ENCODE data around the gene TRIB2.

TRIB2 gene

DNA sequence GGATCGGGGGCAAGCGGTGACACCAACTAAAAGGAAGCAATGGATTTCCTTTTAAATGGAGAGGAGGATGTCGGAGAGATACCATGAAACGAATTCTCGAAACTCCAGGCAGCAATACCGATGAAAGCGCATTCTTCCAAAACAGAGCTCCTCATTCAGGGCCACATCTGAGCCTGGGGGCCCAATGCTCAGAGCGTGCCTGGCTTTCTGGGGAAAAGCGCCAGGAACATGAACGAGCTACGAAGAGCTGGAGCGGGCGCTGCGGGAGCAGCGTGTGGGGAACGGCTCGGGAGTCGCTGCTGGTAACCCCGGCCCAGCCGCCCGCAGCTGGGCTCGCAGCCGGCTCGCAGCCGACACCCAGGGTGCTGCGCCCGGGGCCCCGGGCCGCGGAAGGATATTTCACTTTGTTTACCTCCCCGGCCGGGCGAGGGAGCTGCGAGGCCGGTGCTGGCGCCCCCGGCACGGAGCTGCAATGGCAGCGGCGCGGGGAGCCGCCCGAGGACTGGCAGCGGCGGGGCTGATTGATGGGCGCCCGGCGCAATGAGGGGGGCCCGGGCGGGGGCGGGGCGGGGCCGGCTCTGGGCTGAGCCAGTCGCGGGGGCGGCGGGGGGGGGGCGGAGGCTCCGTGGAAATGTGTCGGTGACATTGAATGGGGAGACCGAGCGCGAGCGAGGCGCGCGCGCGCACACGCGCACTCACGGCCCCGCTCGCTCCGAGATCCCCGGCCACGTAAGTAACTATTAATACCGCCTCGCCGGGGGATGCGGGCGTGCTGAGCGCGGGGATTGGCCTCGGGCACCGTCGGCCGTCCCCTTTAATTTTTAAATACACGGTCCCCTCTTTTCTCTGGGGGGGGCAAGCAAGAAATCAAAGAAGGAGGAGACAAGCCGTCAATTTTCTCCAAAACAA is at the start of gene TRIB2:
TRIB2 (plus strand) TSS at position 655 of the 909 bp plus-strand sequence. CDS start 1,372 bp downstream, outside the sequence.
- peak within 1 kb of the TSS; percentile 86 for H3K4me3 ChIP-seq (ENCODE audit: low read depth, low read length)
- CTCF ChIA-PET, result interaction anchor here (0.6 to 7.2 kb wide), 65 partner anchors 9 to 935 kb away, joined by 3 to 60 read pairs (median 4); no protein-coding TSS in a partner anchor
- TF ChIP-seq, protein P1, sequence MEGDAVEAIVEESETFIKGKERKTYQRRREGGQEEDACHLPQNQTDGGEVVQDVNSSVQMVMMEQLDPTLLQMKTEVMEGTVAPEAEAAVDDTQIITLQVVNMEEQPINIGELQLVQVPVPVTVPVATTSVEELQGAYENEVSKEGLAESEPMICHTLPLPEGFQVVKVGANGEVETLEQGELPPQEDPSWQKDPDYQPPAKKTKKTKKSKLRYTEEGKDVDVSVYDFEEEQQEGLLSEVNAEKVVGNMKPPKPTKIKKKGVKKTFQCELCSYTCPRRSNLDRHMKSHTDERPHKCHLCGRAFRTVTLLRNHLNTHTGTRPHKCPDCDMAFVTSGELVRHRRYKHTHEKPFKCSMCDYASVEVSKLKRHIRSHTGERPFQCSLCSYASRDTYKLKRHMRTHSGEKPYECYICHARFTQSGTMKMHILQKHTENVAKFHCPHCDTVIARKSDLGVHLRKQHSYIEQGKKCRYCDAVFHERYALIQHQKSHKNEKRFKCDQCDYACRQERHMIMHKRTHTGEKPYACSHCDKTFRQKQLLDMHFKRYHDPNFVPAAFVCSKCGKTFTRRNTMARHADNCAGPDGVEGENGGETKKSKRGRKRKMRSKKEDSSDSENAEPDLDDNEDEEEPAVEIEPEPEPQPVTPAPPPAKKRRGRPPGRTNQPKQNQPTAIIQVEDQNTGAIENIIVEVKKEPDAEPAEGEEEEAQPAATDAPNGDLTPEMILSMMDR (IDR thresholded peaks at IDR 0.05; ENCODE audit: insufficient read depth, low read length, missing control alignments), result peak; percentile 10
- POLR2A ChIA-PET, result interaction anchor here (0.6 to 3.0 kb wide), 10 partner anchors 14 to 887 kb away, joined by 3 to 14 read pairs (median 4); no protein-coding TSS in a partner anchor
- no peak for DNase-seq (ENCODE audit: low read depth, low spot score)

DNA sequence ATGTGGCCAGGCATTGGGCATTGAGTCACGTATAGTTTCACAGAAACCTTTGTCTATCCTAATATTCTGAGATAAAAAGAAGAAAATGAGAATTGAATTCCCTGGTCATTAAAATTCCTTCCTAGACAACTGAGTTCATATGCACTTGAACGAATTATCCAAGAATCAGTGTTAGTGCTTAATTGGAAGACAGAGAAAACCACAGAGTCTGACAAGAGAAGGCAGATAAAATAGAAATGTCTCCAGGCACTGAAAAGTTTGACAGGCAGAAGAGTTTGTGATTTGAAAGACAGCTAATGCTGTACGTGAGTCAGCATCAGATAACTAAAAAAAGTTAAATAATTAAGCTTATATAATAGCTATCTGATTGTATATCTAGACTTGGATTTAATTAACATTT is 47.7 kb upstream of the TRIB2 start:
- no peak overlapping the region for H3K4me3 ChIP-seq (ENCODE audit: low read depth, low read length)
- CTCF ChIA-PET, result no interaction called here
- no peak for DNase-seq (ENCODE audit: low read depth, low spot score)
- TF ChIP-seq, protein P1 (IDR thresholded peaks at IDR 0.05; ENCODE audit: insufficient read depth, low read length, missing control alignments), result no peak
- POLR2A ChIA-PET, result no interaction called here

DNA sequence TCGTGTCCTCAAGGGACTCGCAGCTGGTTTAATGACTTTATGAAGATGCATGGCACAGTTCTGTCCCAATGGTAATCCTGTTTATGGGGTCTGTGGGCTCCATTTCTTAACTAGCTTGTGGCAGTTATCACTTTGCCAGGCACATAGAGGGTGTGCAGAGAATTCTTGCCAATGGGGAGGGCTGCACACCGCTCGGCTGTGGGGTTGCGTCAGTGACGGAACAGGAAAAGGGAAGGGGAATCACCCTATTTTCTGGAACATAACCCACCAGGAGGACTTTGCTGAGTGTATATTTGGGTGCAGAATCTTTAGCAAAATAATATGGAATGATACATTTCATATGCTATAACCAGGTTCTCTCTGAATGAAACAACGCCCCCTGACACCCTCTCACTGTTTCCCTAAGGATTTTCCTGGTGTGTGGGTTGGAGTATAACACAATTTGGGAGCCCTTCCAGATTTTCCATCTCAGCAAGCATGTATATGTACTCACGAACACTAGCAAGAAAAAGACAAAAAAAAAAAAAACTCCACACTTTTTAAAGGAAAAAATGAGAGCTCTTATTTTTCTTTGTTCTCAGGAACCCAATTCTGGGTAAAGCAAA is 43.9 kb upstream of the TRIB2 start:
- CTCF ChIA-PET, result interaction anchor here (1.1 kb wide), 1 partner anchor 10 kb away, joined by 3 read pairs; no protein-coding TSS in a partner anchor
- no peak overlapping the region for H3K4me3 ChIP-seq (ENCODE audit: low read depth, low read length)
- POLR2A ChIA-PET, result interaction anchor here (0.6 kb wide), 1 partner anchor 16 kb away, joined by 3 read pairs; no protein-coding TSS in a partner anchor
- TF ChIP-seq, protein P1 (IDR thresholded peaks at IDR 0.05; ENCODE audit: insufficient read depth, low read length, missing control alignments), result no peak
- no peak for DNase-seq (ENCODE audit: low read depth, low spot score)

DNA sequence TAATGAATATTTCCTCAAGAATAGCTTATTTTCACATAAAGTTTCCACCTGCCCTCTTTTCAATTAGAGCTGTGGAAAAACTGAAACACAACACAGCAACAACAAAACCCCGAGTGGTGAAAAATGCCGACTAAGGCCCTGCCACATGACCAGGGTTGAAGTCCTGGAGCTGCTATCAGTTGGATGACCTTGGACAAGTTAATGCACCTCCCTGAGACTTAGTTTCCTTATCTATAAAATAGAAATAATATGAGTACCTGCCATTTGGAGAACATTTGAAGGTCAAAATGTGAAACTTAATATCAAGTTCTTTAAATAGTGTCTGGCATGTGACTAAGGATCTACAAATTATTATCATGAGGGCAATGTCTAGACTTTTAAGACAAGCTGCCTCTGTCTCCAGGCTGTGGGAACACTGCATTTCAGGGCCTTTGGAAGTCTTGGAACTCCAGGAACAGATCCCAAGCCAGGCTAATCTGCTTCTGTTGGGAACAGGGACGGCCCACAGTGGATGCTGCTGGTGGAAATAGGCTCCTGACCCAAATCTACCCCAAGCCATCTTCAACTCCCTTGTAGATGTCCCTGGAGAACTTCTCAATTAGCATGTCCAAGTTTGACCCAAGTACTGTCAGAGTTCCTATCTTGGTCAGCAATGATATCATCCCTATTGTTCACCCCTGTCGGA is 42.0 kb upstream of the TRIB2 start:
- ChIA-PET POLR2A (no interaction called here), CTCF (interaction anchor here (1.8 kb wide), 1 partner anchor 12 kb away, joined by 4 read pairs; no protein-coding TSS in a partner anchor)
- H3K4me3 ChIP-seq (ENCODE audit: low read depth, low read length), result no peak overlapping the region
- TF ChIP-seq, protein P1 (IDR thresholded peaks at IDR 0.05; ENCODE audit: insufficient read depth, low read length, missing control alignments), result no peak
- no peak for DNase-seq (ENCODE audit: low read depth, low spot score)

DNA sequence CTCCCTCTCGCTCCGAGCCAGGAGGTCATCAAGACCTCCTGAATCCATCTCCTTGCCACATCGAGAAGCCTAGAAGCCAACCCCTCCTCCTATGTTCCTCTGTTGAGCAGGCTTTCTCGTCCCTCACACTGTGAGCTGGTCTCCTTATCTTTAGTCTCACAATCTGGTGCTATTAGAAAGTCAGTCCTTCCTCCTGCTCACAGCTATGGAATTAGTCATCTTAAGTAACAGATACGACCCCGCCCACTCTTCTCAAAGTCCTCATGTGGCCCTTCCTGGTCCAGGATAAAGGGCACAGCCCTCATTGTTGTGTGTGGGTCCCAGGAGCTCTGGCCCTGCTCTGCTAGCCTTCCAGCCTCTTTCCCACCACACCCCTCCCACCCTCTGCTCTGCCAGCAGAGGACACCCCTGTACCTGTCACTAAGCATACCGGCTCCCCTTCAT is 41.4 kb upstream of the TRIB2 start:
- POLR2A ChIA-PET, result no interaction called here
- H3K4me3 ChIP-seq (ENCODE audit: low read depth, low read length), result no peak overlapping the region
- CTCF ChIA-PET, result interaction anchor here (0.8 to 1.8 kb wide), 2 partner anchors 13 to 41 kb away, joined by 3 to 4 read pairs; partner anchors contain the start of gene TRIB2
- TF ChIP-seq, protein P1 (IDR thresholded peaks at IDR 0.05; ENCODE audit: insufficient read depth, low read length, missing control alignments), result no peak
- DNase-seq (ENCODE audit: low read depth, low spot score), result no peak

All from AG04449 (cell line).